GM18517 (cell line): ENCODE results near the gene GRID2.

ENCODE experiments used
- ATAC-seq: cut with Tn5 transposase; IDR thresholded peaks from one replicate; pipeline ENCODE4 v1.9.1; 2021; ENCODE audit warnings: mild to moderate bottlenecking, moderate library complexity; ENCODE audit not compliant: unreplicated experiment

The GRID2 gene

DNA sequence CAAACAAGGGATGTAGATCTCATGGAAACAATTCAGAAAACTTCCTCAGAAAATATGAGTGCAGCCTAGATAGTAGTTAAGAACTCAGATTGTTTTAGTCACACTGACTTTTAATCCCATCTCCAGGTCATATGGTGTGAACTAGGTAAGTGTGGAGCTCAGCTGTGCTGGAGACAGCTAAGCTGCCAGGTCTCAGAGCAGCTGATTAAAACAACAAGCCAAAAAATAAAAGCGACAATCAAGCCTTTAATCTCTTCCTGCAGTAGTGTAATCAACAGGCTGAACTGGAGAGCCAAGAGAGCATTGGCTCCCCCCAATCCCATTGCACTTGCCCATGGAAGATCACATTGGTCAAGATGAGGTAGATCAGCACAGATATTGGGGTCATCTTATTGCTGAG, 1426.5 kb downstream of the GRID2 start:
- no peak for ATAC-seq

- no peak for ATAC-seq
Measured at GRCh38 chr4:93730760-93731159, 1427.0 kb downstream of the GRID2 start.

GRCh38 chr4:93731456-93731855, 1427.7 kb downstream of the GRID2 start:
- ATAC-seq: no peak

GRCh38 chr4:93732509-93732908, 1428.7 kb downstream of the GRID2 start:
- ATAC-seq: no peak

DNA sequence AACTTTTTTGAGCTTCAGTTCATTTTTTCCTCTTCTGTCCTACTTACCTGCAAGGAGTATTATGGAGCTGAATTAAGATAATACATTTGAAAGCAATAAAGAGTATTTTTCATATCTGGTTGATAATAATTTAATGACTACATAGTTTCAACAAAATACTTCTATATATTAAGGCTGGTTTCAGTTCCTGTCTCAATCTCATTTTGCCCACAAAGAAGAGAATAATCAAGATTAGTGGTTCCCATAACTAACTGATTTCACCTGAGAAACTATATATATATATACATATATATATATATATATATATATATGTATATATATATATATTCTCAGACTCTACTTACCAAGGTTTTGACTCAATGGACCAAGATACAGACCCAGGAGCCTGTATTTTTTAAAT, 1437.1 kb downstream of the GRID2 start:
- no peak for ATAC-seq

- no peak for ATAC-seq
Measured at GRCh38 chr4:93743022-93743421, 1439.3 kb downstream of the GRID2 start.

DNA sequence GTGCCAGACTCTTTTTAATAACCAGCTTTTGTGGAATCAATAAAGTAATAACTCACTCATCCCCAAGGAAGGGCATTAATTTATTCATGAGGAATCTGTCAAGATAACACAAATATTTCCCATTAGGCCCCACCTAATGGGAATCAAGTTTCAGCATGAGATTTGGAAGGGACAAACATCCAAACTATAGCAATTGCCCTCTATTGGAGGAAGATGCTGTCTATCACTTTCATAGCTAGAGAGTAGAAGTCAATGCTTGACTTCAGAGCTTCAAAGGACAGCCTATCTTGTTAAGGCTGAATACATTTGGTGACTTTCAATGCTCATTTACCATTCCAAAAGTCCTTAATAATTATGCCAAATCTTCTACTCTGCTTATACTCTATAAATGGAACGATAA, 1439.9 kb downstream of the GRID2 start:
- no peak for ATAC-seq

DNA sequence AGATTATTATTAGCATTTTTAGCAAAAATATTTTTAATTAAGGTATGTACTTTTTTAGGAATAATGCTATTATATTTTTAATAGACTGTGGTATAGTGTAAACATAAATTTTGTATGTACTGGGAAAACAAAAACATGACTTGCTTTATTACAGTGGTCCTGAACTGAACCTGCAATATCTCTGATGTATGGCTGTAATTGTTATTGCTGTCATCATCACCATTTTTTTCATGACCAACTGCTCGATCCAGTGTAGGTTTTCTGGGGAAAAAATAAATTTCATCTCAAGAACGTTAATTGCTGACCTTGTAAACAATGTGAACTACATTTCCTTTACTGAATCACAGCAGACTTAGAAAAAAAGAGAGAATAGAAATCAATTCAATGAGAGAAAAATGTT, 1441.2 kb downstream of the GRID2 start:
- ATAC-seq: no peak

GRCh38 chr4:93746031-93746430, 1442.3 kb downstream of the GRID2 start:
- ATAC-seq: no peak

DNA sequence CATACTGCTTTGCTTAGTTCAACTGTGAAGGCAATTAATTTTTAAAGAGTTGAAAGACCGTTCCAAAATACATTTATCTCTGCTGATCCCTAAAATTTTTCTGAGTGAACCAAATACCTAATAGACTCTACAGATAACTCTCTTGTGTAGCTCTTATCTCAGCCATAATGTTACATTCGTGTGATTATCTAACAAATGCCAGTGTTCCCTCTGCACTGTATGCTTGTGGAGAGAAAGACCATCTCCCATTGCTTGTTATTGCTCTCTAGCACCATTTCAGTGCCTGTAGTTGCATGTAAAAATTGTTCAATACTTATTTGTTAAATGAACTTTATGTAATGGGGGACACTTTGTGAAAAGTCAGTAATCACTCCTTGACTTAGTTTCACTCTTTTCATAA, 1443.5 kb downstream of the GRID2 start:
- no peak for ATAC-seq

- ATAC-seq: peak; percentile 31
Measured at GRCh38 chr4:93748373-93749291, 1444.9 kb downstream of the GRID2 start.

- ATAC-seq: peak; percentile 77
Measured at GRCh38 chr4:93749292-93749761, 1445.6 kb downstream of the GRID2 start.

- ATAC-seq: no peak
Measured at GRCh38 chr4:93751411-93751810, 1447.6 kb downstream of the GRID2 start.

- no peak for ATAC-seq
Measured at GRCh38 chr4:93756101-93756500, 1452.3 kb downstream of the GRID2 start.

DNA sequence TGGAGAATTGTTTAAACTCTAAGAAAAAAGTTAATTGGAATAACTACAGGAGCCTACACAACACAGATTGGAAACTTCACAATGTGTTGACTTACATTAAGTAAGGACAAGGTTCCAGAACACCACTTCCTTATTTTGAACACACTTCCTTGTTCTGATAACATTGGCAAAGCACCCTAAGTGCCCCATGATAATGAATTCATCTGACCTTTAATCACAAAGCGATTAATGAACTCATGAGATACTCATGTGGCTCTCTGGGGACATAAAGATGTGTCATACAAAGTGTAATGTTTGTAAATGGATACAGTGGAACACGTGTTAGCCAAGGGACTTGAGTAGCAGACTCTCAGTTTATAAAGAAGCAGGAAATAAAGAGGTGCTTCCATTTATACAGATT, 1455.7 kb downstream of the GRID2 start:
- no peak for ATAC-seq

DNA sequence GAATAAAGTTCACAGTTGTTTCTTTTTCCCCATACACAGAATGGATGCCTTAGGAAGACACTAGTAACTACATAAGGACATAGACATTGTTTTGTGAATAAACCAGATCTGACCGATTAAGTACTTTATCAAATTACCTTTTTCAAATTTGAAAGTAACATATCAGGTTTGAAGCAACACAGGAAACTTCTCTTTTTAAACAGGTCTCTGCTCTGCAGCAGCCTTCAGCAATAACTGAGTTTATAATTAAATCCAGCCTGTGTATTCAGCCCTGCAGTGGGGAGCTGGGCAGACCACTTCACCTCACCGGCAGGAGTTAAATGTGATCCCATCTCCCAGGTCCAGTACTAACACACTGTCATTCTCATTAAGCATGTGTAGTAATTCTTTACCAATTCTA, 1456.5 kb downstream of the GRID2 start:
- no peak for ATAC-seq

GRCh38 chr4:93761286-93761685, 1457.5 kb downstream of the GRID2 start:
- no peak for ATAC-seq

DNA sequence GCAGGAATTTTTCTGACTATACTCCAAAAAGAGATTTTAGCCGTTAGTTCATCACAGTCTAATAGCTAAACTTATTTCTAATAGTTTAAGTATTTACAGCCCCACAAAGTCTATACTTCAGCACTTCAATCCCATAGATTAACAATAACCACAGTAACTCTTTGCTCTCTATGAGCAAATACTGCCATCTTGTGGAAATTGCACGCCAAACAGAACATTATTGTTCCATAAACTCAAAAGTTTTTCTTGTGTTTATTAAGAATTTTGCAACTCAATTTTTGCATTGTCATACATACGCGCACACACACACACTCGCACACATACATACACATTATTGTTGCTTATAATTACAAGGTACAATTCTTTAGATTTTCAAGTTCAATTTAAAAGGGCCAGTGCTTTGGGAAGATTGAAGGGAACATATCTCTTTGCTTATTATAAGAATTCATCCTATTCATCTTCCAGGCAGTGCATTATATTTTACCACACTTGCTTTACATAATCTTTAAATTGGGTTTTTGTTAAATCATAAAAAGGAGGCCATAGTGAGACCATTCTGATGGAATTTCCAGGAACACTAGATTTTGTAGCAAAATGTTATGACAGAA, 1461.0 kb downstream of the GRID2 start:
- peak; percentile 88 for ATAC-seq

- no peak for ATAC-seq
Measured at GRCh38 chr4:93767917-93768316, 1464.2 kb downstream of the GRID2 start.

DNA sequence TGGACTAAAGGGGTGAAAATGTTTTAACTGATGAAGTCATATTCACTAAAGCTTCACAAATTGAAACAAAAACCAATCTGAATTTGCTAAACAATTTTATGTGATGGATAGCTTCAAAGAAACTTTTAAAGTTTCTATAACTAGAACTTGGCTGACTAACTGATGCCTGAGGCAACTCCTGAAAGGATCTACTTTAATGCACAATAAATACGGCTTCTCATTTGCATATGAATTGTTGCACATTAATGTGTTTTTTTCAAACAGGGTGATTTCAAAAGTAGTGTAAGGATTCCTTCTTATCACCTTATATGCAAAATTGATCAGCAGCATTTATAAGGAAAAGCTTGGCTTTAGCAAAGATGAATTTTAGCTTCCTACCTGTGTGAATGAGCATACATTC, 1466.4 kb downstream of the GRID2 start:
- no peak for ATAC-seq

DNA sequence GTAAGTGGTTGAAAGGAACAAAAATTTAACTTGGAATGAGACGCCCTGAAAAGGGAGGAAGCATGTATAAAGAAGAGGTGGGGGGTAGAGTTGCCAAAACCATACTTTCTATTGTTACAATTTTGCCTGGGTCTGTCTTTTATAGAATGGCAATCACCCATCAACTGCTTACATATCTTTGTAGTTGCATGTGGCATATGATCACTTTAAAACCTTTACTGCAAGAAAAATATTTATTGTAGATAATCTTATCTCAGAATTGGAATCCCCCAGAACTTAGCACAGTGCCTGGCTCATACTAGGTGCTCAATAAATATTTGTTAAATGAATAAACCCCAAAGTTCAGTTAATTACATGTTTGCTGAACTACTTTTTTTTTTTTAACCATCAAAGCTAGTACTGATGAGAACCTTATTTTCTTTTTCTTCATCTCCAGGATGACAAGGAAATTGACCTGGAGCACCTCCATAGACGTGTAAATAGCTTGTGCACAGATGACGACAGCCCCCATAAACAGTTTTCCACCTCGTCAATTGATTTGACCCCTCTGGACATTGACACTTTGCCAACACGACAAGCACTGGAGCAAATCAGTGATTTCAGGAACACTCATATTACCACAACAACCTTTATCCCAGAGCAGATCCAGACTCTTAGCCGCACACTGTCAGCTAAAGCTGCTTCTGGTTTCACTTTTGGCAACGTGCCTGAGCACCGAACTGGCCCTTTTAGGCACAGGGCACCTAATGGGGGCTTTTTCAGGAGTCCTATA, 1468.1 kb downstream of the GRID2 start:
- no peak for ATAC-seq

GRCh38 chr4:93772858-93773257, 1469.1 kb downstream of the GRID2 start:
- no peak for ATAC-seq
